Smooth muscle cell (in vitro differentiated cells): ENCODE measurements around the gene MYO7B. TPM values are rescaled to one million over a fixed set of nuclear protein-coding genes. Genes with fewer than 3 reads are reported as not detected.

Experiments
- DNase-seq: peaks from one replicate; lab custom pipeline; 2025; ENCODE audit not compliant: unreplicated experiment; lab: John Stamatoyannopoulos, UW
- H2AFZ ChIP-seq: fragments of 200-600 bp; sonication (generic); 2 replicates; pipeline ENCODE4 v1.6.0; 2016; ENCODE audit warnings: antibody characterized with exemption, low read depth, mild to moderate bottlenecking
- H3F3A ChIP-seq: fragments of 200-600 bp; sonication (generic); 2 replicates; pipeline ENCODE4 v1.6.0; 2017; ENCODE audit warnings: antibody characterized with exemption, low read depth
- H3K27ac ChIP-seq: fragments of 200-600 bp; sonication (generic); 2 replicates; pipeline ENCODE4 v1.5.1; 2016; ENCODE audit warnings: low read depth, mild to moderate bottlenecking
- H3K27me3 ChIP-seq: fragments of 200-600 bp; sonication (generic); 2 replicates; pipeline ENCODE4 v1.6.1; 2016; ENCODE audit warnings: low read depth, mild to moderate bottlenecking
- H3K36me3 ChIP-seq: fragments of 200-600 bp; sonication (generic); 2 replicates; pipeline ENCODE4 v1.5.1; 2016; ENCODE audit warnings: low read depth
- H3K4me1 ChIP-seq: fragments of 200-600 bp; sonication (generic); 2 replicates; pipeline ENCODE4 v1.5.1; 2016; ENCODE audit warnings: low read depth
- H3K4me2 ChIP-seq: fragments of 200-600 bp; sonication (generic); 2 replicates; pipeline ENCODE4 v1.6.0; 2016; ENCODE audit warnings: mild to moderate bottlenecking
- H3K4me3 ChIP-seq: fragments of 200-600 bp; sonication (generic); 2 replicates; pipeline ENCODE4 v1.5.1; 2016; ENCODE audit warnings: mild to moderate bottlenecking
- H3K79me2 ChIP-seq: fragments of 200-600 bp; sonication (generic); 2 replicates; pipeline ENCODE4 v1.6.0; 2016; ENCODE audit warnings: low read depth, mild to moderate bottlenecking
- H3K9ac ChIP-seq: fragments of 200-600 bp; sonication (generic); 2 replicates; pipeline ENCODE4 v1.6.0; 2016; ENCODE audit warnings: low read depth
- H3K9me3 ChIP-seq: fragments of 200-600 bp; sonication (generic); replicated peaks from 2 replicates; pipeline ENCODE4 v1.5.1; 2016; ENCODE audit warnings: low read depth
- H4K20me1 ChIP-seq: fragments of 200-600 bp; sonication (generic); 2 replicates; pipeline ENCODE4 v1.6.0; 2016; ENCODE audit warnings: low read depth
- WGBS: methylation state at CpG from one replicate; pipeline ENCODE4 v1.1.7; 2016; ENCODE audit warnings: low lambda C conversion rate; 5-methylcytosine and 5-hydroxymethylcytosine counted together
- polyA plus RNA-seq: library from polyadenylated mRNA; unstranded; fragments of >200 nt; fragmentation: Nextera tagmentation; extraction: Ambion mirVana; gene quantifications from 2 replicates; pipeline ENCODE4 v1.2.1, GENCODE V29; 2016
- total RNA-seq: library from RNA; depleted of rRNA; stranded (reverse); fragments of >200 nt; gene quantifications from 2 replicates; pipeline ENCODE4 v1.2.3, GENCODE V29; 2014
- TF ChIP-seq, protein P1 (sequence below): fragments of 200-600 bp; sonication (generic); IDR thresholded peaks from 2 replicates; pipeline ENCODE4 v1.5.1; 2017; ENCODE audit warnings: borderline replicate concordance, mild to moderate bottlenecking, antibody characterized with exemption; ENCODE audit not compliant: insufficient read depth, poor library complexity, severe bottlenecking

Gene MYO7B
- total and polyA plus RNA-seq, 2 experiments from 2014 or later = 0.09 to 0.35 TPM

DNA sequence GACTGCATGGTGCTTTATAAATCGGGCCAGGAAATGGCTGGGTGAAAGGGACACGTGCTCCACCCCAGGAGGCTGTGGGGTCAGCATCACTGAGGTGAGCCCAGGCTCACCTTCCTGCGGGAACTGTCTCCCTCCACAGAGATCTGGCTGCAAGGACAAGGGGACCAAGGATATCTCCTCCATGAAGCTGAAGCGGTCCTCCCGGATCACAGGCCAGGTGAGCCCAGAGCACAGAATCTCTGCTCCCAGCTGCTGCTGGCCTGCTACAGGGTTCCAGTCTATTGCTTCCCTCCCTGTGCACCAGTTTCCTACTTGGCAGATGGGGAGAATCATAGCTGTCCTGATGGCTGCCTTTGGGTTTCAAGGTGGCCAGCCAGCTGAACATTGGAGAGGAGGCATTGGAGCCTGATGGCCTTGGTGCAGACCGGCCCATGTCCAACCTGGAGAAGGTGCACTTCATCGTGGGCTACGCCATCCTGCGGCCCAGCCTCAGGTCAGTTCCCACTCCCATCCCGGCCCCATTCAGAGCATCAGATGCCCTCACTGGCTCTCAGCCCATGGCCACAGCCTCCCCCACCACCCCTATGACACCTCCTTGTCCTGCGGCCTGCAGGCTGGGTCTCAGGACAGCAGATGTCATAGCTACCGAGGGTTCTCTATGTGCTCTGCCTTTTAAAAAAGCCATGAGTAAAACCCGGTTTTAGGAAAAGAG is 76.8 kb downstream of the MYO7B start:
- Histone ChIP-seq H3K27ac (no peak overlapping the region), H3K9me3 (no peaks in the 10 kb centered on the region), H3K27me3 (no peaks in the 10 kb centered on the region), H3F3A (no peaks in the 10 kb centered on the region), H3K36me3 (no peaks in the 10 kb centered on the region), H3K4me1 (peaks cover 12% of the 10 kb centered on the region), H3K9ac (no peak overlapping the region), H3K79me2 (no peaks in the 10 kb centered on the region), H3K4me2 (no peak overlapping the region), H4K20me1 (no peaks in the 10 kb centered on the region), H3K4me3 (no peak overlapping the region), H2AFZ (no peak overlapping the region)
- TF ChIP-seq, protein P1, sequence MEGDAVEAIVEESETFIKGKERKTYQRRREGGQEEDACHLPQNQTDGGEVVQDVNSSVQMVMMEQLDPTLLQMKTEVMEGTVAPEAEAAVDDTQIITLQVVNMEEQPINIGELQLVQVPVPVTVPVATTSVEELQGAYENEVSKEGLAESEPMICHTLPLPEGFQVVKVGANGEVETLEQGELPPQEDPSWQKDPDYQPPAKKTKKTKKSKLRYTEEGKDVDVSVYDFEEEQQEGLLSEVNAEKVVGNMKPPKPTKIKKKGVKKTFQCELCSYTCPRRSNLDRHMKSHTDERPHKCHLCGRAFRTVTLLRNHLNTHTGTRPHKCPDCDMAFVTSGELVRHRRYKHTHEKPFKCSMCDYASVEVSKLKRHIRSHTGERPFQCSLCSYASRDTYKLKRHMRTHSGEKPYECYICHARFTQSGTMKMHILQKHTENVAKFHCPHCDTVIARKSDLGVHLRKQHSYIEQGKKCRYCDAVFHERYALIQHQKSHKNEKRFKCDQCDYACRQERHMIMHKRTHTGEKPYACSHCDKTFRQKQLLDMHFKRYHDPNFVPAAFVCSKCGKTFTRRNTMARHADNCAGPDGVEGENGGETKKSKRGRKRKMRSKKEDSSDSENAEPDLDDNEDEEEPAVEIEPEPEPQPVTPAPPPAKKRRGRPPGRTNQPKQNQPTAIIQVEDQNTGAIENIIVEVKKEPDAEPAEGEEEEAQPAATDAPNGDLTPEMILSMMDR = no peak
- WGBS = 94% methylated on average over 13 of the region's 13 CpGs
- DNase-seq = no peak

DNA sequence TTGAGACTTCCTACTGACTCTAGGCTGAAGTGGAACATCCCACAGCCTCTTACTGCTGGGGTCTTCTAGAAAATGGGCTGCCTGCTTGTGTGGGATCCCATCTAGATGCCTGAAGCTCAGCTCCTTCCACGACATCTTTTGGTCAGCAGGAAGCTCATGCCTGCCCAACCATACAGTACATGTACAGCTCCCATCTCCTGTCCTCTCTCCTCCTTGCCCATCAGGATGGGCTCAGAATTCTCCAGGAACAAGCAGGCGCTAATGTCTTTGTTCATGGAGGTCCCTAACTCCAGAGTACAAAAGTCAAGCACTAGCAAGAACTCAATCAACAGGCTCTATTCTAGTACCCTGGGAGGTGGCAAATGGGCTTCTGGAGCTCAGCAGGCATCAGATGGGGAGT is 78.8 kb downstream of the MYO7B start:
- Histone ChIP-seq H2AFZ (no peak overlapping the region), H3K9ac (no peak overlapping the region), H3K9me3 (no peaks in the 10 kb centered on the region), H3K27ac (peak overlapping the region; percentile 63), H3K4me3 (no peak overlapping the region), H4K20me1 (no peaks in the 10 kb centered on the region), H3K79me2 (no peaks in the 10 kb centered on the region), H3K4me1 (peaks cover 12% of the 10 kb centered on the region), H3K36me3 (no peaks in the 10 kb centered on the region), H3F3A (no peaks in the 10 kb centered on the region), H3K27me3 (no peaks in the 10 kb centered on the region), H3K4me2 (peak overlapping the region; percentile 7)
- no peak for DNase-seq
- 92% methylated on average over 2 of the region's 2 CpGs for WGBS
- TF ChIP-seq, protein P1 = no peak

DNA sequence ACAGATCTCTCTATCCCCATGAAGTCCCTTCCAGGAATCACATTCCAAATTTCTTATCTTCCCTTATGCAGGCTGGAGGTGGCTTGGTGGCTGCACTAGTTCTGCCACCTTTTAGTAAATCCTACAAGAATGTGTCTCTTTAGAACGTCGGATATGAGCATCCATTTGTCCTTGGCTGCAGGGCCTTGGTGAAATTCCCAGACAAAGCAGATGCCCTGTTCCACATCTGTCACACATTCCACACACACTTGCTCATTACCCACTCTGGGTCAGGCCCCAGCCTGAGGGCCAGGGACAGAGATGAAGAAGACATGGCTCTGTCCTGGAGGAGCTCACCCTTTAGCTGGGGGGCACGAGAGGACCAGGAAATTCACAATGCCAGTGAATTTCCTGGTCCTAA is 79.2 kb downstream of the MYO7B start:
- H3F3A ChIP-seq = no peaks in the 10 kb centered on the region
- H3K36me3 ChIP-seq = no peaks in the 10 kb centered on the region
- H4K20me1 ChIP-seq = no peaks in the 10 kb centered on the region
- no peak overlapping the region for H2AFZ ChIP-seq
- TF ChIP-seq, protein P1 = no peak
- H3K27ac ChIP-seq = peak overlapping the region; percentile 63
- peaks cover 12% of the 10 kb centered on the region for H3K4me1 ChIP-seq
- H3K27me3 ChIP-seq = no peaks in the 10 kb centered on the region
- H3K9me3 ChIP-seq = no peaks in the 10 kb centered on the region
- no peaks in the 10 kb centered on the region for H3K79me2 ChIP-seq
- no peak overlapping the region for H3K4me3 ChIP-seq
- peak overlapping the region; percentile 7 for H3K4me2 ChIP-seq
- no peak for DNase-seq
- 11% methylated on average over 3 of the region's 3 CpGs for WGBS
- H3K9ac ChIP-seq = no peak overlapping the region

DNA sequence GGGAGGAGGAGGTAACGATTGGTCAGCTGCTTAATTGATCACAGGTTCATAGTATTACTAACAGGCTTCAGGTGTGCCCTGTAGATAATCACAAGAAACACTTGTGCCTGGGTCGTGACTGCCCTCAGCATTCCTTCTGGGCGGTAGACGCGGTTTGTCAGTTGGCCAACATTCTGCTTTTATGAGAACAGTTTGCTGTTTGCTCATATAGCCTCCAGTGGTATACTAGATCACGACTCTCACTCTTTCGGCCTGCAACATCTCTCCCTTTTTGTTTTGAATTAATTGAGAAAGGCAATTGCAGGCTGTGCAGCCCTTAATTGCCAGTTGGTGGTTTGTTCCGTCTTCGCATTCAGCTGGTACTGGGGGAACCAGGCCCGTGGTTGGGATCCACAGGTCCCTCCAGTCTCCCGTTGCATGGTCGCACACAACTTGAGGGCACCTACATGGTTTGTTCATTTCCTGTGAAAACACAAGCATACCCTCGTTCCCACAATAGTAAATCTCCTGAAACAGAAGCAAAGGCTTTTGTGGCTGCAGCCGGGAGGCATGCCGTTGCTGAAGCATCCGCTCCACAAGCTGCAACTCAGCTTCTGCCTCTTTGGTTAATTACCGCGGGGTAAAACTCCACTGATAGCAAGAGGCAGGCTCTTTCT is 80.2 kb downstream of the MYO7B start:
- 58% methylated on average over 18 of the region's 18 CpGs for WGBS
- DNase-seq = no peak
- no peaks in the 10 kb centered on the region for H4K20me1 ChIP-seq

More for the DNA sequence above, 80.2 kb downstream of the MYO7B start:
- H2AFZ ChIP-seq = no peak overlapping the region
- H3F3A ChIP-seq = no peaks in the 10 kb centered on the region
- no peak overlapping the region for H3K4me3 ChIP-seq
- peak overlapping the region; percentile 63 for H3K27ac ChIP-seq
- no peak overlapping the region for H3K9ac ChIP-seq
- no peaks in the 10 kb centered on the region for H3K36me3 ChIP-seq
- peaks cover 12% of the 10 kb centered on the region for H3K4me1 ChIP-seq
- no peaks in the 10 kb centered on the region for H3K9me3 ChIP-seq
- H3K79me2 ChIP-seq = no peaks in the 10 kb centered on the region
- no peaks in the 10 kb centered on the region for H3K27me3 ChIP-seq
- H3K4me2 ChIP-seq = peak overlapping the region; percentile 31
- TF ChIP-seq, protein P1 = no peak
